ENCODE results near the gene CLCN2.

Gene CLCN2

GRCh38 chr3:184359610-184360009 lies 1.8 kb downstream of the CLCN2 start:
- no peak for DNase-seq

- no peak for DNase-seq
These were observed 2.5 kb downstream of the CLCN2 start for GRCh38 chr3:184358921-184359350.

DNA sequence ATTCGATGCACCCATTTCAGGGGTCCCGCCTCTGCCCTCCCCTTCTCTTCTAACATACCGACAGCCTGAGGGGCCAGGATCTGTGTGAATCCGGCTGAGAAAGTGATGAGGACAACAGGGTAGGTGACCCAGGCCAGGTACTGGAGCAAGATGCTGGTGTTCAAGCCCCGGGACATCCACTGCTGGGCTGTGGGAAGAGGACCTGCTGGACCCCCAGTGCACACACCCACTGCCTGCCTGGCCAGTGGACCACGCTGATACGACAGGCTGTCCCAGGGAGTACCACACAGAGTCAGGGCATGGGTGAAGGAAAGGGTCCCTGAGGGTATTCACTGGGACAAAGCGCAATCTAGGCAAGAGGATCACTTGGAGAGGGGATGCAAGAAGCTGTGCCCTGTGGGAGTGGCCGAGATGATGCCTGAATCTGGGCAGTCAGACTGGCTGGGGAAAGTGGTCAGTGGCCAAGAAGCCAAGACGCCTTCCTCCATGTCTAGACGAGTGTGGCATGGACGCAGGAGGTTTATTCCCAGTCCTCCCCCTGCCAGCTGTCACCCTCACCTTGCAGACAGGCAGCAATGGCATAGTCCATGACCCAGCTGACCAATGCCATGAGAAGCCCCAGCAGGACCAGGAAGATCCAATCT lies 3.2 kb downstream of the CLCN2 start:
- no peak for DNase-seq

DNA sequence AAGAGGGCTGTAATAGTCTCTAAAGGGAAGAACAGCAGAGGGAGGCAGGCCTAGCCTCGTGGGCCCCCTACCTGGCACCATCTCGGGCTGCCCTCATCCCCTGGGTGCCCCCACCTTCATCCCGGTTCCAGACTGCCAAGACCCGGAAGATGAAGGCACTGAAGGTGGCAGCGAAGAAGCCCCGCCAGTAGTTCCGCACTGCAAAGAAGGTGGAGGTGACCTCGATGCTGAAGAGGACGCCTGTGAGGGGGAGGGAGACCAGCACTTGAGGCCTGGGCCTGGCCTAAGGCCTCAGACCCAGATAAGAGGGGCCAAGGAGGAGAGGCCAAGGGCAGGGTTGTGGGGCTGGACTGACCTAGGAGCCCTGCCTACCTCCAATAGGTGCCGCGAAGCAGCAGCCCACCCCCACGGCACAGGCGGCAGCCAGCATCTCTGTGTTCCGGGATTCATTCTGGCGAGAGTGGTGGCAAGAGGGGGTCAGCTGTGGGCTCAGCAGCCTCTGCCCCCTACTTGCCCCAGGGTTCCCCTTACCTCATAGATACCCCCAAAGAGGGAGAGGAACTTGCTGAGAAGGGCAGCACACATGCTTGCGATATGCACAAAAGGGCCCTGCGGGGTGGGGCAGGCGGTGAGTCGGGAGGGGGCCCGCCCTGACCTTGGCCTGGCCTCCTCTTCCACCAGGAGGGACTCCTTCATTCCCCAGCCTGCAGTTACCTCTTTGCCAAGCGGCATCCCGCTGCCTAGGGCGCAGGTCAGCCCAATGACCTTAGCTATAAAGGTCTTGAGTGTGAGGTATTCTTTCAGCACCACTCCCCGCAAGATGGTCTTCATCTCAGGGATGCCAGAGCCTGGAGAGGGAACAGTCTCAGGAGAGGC lies 3.9 kb downstream of the CLCN2 start:
- DNase-seq, result no peak

DNA sequence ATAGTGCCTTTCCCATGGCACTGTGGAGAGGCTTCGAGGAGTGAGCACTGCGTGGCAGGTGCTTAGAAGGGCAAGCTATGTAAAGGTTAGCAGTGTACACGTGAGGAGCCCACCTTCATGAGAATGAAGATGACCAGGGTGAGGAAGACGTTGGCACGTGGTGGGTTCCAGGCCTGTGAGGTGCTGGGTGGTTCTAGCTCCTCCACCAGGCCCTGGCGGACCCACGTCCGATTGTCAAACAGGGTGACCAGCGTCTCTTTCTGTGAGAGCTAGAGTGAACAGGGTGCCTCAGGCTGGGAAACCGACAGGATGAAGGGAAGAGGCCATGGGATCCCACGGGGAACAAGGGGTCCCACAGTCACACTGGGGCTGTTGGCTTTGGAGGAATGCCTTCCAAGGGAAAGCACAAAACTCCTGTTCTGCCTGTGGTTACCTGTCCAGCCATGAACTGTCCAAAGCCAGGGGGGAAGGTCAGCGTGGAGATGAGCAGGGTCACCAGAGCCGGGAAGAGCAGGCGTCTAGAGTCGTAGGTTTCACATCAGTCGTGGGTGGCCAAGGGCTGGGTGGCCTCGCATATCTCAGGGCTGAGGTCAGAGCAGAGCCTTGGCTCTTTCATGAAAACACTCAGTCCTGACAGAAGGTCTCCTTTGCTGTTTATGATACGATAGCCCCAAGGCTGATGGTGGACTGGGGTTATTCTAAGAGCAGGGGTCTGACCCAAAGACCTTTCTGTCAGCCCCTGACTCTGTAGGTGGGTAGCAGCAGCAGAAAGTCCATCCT lies 6.0 kb downstream of the CLCN2 start:
- DNase-seq, result no peak

DNA sequence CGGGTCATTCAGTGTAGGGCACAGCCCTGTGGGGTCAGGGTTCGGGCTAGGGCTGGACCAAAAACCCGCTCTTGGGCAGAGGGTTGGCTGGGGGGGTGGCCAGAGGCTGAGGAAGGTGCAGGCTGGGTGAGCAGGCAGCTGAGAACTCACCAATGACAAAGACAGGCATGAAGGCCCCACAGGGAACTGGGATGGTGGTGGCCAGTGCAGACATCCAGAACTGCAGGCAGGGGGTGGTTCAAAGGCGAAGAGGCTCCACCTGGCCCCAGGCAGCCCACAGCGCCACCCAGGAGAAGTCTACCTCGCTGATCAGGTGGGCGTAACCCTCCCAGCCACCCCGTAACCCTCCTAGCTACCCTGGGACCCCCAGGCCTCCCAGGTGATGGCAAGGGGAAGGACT lies 6.7 kb downstream of the CLCN2 start:
- DNase-seq, result no peak

DNA sequence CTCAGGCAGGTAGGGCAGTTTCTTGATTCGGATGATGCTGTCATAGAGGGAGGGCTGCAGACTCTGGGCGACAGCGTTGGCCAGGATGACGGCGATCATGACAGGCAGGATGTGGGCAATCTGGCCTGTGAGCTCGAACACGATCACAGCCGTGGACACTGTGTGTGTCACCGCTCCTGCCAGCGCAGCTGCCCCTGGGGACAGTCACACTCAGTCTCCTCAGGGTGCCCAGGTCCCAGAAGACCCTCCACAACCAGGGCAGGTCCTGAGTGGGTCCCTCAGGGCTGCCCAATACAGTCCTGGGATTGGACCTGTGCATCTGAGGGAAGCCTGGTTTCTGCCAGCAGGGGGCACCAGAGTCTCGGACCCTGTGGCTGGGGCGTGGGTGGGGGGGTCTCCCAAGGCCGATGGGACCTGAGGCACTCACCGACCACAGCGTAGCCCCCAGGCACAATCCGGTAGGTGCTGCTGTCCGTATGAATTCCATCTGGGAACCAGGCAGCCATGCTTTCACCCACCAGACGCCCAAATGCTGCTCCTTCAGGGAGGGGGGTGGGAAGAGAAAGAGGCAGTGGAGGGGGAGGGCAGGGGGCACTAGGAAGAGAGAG lies 7.2 kb downstream of the CLCN2 start:
- peak in 1 of 2 experiments; percentile 72 for DNase-seq

GRCh38 chr3:184353546-184353941 lies 7.9 kb downstream of the CLCN2 start:
- no peak for DNase-seq

DNA sequence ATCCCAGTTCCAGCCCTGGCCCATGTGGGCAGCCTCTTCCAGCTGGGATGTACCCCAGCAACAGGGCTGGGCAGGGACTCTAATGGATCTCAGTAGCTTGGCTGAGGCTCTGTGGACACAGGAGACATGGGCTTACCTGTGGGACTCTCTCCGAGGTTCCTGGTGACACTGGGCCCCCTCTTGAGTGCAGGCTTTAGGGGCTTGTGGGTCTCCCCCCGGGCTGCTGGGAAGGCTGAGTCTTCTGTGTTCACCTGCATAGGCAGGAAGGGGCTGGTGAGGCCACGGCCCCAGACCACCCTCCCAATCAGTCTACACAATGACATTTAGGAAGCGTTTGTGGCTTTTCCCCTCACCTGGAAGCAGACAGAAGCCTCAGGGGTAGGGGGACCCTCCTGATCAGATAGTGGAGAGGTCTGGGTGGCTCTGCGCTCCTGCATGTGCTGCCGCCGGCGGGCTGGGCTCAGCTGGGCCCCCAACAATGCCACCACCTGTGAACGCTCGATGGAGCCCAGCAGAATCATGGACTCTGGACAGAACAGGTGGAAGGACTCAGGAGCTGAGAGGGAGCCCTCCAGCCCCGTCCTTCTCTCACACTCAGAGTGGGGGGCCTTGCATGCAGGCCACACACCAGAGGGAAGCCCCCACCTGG lies 8.4 kb downstream of the CLCN2 start:
- DNase-seq, result no peak

GRCh38 chr3:184352149-184352785 lies 9.1 kb downstream of the CLCN2 start:
- DNase-seq, result no peak

GRCh38 chr3:184351511-184352148 lies 9.8 kb downstream of the CLCN2 start:
- DNase-seq, result no peak

GRCh38 chr3:184350618-184351017 lies 10.8 kb downstream of the CLCN2 start:
- DNase-seq, result no peak

DNA sequence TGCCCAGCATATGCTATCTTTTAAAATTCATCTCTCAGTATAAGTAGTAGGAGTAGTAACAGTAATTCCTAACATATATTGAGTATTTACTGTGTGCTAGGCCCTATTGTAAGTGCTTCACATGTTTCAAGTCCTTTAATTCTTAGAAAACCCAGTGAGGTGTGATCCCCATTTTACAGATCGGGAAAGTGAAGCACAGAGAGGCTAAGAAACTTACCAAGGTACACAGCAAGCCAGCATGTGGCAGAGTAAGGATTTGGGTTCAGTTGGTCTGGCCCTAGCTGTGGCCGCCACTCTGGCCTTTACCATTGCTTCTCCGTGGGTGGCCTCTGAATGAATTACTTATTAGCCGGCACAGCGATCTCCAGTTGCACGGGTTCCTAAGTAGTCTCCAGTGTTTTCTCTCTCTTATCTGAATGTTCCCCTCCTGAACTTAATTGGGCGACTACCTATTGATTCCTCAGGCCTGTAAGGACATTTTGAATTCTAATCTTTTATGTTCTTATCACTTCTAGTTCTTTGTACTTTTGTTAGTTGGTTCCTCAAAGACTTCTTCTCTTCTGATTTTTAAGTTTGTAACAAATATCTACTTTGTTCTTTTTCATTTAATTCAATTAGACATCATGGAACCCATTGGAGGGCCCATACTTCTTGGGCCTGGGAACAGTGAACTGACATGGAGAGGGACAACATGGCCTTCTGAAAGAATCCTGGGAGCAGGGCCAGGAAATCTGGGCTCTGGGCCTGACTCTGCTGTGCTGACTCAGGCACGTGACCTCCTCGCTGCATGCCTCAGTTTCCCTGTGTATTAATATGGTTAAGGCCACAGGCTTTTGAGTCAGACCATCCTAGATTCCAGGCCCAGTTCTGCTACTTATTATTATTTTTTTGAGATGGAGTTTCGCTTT lies 11.6 kb downstream of the CLCN2 start:
- DNase-seq, result no peak

GRCh38 chr3:184348057-184348382 lies 13.4 kb downstream of the CLCN2 start:
- no peak for DNase-seq

GRCh38 chr3:184347321-184348056 lies 13.9 kb downstream of the CLCN2 start:
- no peak for DNase-seq

DNA sequence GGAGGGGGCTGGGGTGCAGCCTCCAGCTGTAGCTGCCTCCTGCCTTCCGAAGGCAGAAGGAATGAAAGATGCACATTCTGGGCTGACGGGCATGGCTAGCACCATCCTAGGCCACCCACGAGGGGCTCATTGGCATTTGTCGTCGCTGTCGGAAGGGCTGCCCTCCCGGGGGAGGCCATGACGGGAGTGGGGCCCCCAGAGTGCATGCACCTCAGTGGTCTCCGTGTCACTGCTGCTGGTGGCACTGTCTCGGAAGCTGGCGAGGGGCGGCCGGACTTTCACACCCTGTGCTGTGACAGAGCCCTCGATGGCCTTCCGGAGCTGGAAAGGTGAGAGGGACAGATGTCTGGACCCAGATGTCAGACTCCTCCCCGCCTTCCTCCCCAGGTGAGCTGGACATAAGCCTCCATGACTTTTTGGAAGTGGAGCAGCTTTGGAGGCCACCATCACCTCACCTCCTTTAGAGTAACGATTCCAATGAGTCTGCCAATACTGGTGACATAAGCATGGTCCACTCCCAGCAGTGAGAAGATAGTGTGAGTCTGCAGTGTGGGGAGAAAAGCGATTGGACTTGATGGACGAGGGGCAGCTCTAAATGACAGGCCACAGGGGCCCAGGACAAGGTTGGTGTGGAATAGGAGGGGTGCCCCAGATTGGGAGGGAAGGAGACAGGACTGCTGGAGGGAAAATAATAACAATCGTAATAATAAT lies 14.8 kb downstream of the CLCN2 start:
- DNase-seq, result no peak

DNA sequence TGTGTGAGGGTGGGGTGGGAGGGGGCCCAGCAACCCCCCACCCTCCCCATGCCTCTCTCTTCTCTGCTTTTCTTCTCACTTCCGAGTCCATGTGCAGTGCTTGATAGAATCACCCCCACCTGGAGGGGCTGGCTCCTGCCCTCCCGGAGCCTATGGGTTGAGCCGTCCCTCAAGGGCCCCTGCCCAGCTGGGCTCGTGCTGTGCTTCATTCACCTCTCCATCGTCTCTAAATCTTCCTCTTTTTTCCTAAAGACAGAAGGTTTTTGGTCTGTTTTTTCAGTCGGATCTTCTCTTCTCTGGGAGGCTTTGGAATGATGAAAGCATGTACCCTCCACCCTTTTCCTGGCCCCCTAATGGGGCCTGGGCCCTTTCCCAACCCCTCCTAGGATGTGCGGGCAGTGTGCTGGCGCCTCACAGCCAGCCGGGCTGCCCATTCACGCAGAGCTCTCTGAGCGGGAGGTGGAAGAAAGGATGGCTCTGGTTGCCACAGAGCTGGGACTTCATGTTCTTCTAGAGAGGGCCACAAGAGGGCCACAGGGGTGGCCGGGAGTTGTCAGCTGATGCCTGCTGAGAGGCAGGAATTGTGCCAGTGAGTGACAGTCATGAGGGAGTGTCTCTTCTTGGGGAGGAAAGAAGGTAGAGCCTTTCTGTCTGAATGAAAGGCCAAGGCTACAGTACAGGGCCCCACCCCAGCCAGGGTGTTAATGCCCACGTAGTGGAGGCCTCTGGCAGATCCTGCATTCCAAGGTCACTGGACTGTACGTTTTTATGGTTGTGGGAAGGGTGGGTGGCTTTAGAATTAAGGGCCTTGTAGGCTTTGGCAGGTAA lies 15.9 kb downstream of the CLCN2 start:
- peak; percentile 16 to 20 for DNase-seq

Data from NCI-H1930 (cell line).